DOHH2 (cell line): ENCODE measurements around the gene SDC1.

ENCODE experiments used
- EZH2phosphoT487 ChIP-seq: fragments of 200-600 bp; sonication (generic); IDR thresholded peaks from 2 replicates; pipeline ENCODE4 v1.6.1; 2017; ENCODE audit warnings: borderline replicate concordance, mild to moderate bottlenecking, antibody characterized with exemption, low read length, moderate library complexity, mixed read lengths
- TF ChIP-seq, protein P1 (sequence below): fragments of 200-600 bp; sonication (generic); IDR thresholded peaks from one replicate; pipeline ENCODE4 v1.5.1; 2014; ENCODE audit warnings: antibody characterized with exemption, mild to moderate bottlenecking, low read depth, low read length; ENCODE audit not compliant: poor library complexity, severe bottlenecking

DNA sequence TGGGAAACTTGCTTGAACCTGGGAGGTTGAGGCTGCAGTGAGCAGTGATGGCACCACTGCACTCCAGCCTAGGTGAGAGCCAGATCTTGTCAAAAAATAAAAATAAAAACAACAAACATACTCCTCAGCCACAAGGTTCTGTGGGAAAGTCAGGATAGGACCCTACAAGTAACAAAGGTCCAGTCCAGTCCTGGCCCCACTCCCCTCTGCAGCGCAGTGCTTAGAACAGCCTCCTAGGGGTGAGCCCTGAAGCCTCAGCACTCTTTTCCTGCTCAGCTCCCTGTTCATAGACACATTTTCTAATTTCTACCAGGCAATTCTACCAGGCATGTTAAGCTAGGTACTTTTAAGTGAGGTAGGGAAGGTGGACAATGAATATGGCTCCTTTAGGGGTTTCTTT is 22.2 kb upstream of the SDC1 start:
- TF ChIP-seq, protein P1, sequence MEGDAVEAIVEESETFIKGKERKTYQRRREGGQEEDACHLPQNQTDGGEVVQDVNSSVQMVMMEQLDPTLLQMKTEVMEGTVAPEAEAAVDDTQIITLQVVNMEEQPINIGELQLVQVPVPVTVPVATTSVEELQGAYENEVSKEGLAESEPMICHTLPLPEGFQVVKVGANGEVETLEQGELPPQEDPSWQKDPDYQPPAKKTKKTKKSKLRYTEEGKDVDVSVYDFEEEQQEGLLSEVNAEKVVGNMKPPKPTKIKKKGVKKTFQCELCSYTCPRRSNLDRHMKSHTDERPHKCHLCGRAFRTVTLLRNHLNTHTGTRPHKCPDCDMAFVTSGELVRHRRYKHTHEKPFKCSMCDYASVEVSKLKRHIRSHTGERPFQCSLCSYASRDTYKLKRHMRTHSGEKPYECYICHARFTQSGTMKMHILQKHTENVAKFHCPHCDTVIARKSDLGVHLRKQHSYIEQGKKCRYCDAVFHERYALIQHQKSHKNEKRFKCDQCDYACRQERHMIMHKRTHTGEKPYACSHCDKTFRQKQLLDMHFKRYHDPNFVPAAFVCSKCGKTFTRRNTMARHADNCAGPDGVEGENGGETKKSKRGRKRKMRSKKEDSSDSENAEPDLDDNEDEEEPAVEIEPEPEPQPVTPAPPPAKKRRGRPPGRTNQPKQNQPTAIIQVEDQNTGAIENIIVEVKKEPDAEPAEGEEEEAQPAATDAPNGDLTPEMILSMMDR, result no peak
- TF ChIP-seq EZH2phosphoT487, result no peak
